Breast epithelium (tissue), 4 donors: ENCODE data around the gene CLASP1. TPM values are rescaled to one million over a fixed set of nuclear protein-coding genes. Genes with fewer than 3 reads are reported as not detected.

Experiments used
- DNase-seq, 2 donors: peaks; one replicate each; pipeline ENCODE4 v3.0.0-alpha.2; 2019; ENCODE audit warnings: low spot score in 2 of 2
- H3K27ac ChIP-seq, 2 donors: fragments of 200-600 bp; sonication (generic) in 1 of 2; one replicate each; pipeline ENCODE4 v1.5.1; 2016 to 2019; ENCODE audit warnings: mild to moderate bottlenecking in 1 of 2
- H3K27me3 ChIP-seq, 2 donors: fragments of 200-600 bp; sonication (generic) in 1 of 2; one replicate each; pipeline versions ENCODE4 v1.5.1 to v1.6.0; 2017 to 2019; ENCODE audit warnings: control low read depth in 1 of 2, mild to moderate bottlenecking in 1 of 2
- H3K36me3 ChIP-seq: fragments of 200-600 bp; one replicate; pipeline ENCODE4 v1.5.1; 2019
- H3K4me1 ChIP-seq, 2 donors: fragments of 200-600 bp; sonication (generic); one replicate each; pipeline ENCODE4 v1.5.1; 2016 to 2019; ENCODE audit warnings: control low read depth in 1 of 2
- H3K4me3 ChIP-seq, 3 donors: fragments of 200-600 bp; sonication (generic); 1 replicate in 2 of 3; 2 replicates in 1 of 3; pipeline ENCODE4 v1.5.1; 2016 to 2019; ENCODE audit warnings: mild to moderate bottlenecking in 3 of 3, moderate library complexity in 2 of 3
- H3K9me3 ChIP-seq, 2 donors: fragments of 200-600 bp; sonication (generic) in 1 of 2; one replicate each; pipeline ENCODE4 v1.5.1; 2016 to 2019; ENCODE audit warnings: control low read depth in 1 of 2
- POLR2A ChIP-seq: fragments of 450-650 bp; IDR thresholded peaks from one replicate; pipeline ENCODE4 v1.6.1; 2016; ENCODE audit warnings: antibody characterized with exemption, mild to moderate bottlenecking, moderate library complexity
- POLR2AphosphoS5 ChIP-seq, 3 donors: sonication (generic); formaldehyde crosslinking; IDR thresholded peaks; one replicate each; pipeline ENCODE4 v1.6.1; 2017; ENCODE audit warnings: antibody characterized with exemption in 3 of 3
- intact Hi-C: fragments of 100-400 bp; cut with DNase I; formaldehyde crosslinking; loops from one replicate; pipeline ENCODE4 v1.15.1; 2023; ENCODE audit warnings: low total_unique reads
- total RNA-seq, 3 donors: library from RNA; depleted of rRNA; stranded (reverse); fragments of >200 nt; gene quantifications; one replicate each; pipeline ENCODE4 v1.1.0, GENCODE V29; 2016
- TF ChIP-seq, protein P1 (sequence below), 3 donors: fragments of 450-650 bp; IDR thresholded peaks; one replicate each; pipeline ENCODE4 v1.5.1; 2016 to 2017; ENCODE audit warnings: antibody characterized with exemption in 3 of 3, mild to moderate bottlenecking in 3 of 3, moderate library complexity in 3 of 3

The CLASP1 gene
- total RNA-seq, 3 donors from 2014 or later: 80.3 to 106 (median 98.7) TPM

GRCh38 chr2:121360566-121361300, 288.5 kb downstream of the CLASP1 start:
- H3K36me3 ChIP-seq: no peaks in the 10 kb centered on the region
- no peaks in the 10 kb centered on the region for H3K9me3 ChIP-seq
- no peak overlapping the region for H3K4me3 ChIP-seq
- H3K27me3 ChIP-seq: no peaks in the 10 kb centered on the region
- H3K27ac ChIP-seq: peak overlapping the region; percentile 44 to 59
- TF ChIP-seq, protein P1, sequence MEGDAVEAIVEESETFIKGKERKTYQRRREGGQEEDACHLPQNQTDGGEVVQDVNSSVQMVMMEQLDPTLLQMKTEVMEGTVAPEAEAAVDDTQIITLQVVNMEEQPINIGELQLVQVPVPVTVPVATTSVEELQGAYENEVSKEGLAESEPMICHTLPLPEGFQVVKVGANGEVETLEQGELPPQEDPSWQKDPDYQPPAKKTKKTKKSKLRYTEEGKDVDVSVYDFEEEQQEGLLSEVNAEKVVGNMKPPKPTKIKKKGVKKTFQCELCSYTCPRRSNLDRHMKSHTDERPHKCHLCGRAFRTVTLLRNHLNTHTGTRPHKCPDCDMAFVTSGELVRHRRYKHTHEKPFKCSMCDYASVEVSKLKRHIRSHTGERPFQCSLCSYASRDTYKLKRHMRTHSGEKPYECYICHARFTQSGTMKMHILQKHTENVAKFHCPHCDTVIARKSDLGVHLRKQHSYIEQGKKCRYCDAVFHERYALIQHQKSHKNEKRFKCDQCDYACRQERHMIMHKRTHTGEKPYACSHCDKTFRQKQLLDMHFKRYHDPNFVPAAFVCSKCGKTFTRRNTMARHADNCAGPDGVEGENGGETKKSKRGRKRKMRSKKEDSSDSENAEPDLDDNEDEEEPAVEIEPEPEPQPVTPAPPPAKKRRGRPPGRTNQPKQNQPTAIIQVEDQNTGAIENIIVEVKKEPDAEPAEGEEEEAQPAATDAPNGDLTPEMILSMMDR (IDR thresholded peaks at IDR 0.05): no peak
- TF ChIP-seq POLR2AphosphoS5 (IDR thresholded peaks at IDR 0.05): no peak
- TF ChIP-seq POLR2A: no peak
- peak; percentile 63 to 73 for DNase-seq
- no peaks in the 10 kb centered on the region for H3K4me1 ChIP-seq
- intact Hi-C loops: no loop called here

GRCh38 chr2:121359716-121360565, 289.3 kb downstream of the CLASP1 start:
- Histone ChIP-seq H3K4me3 (no peak overlapping the region), H3K4me1 (no peaks in the 10 kb centered on the region), H3K27me3 (no peaks in the 10 kb centered on the region), H3K9me3 (no peaks in the 10 kb centered on the region), H3K27ac (peak overlapping the region in 1 of 2 donors; percentile 43), H3K36me3 (no peaks in the 10 kb centered on the region)
- DNase-seq: no peak
- TF ChIP-seq, protein P1 (IDR thresholded peaks at IDR 0.05): no peak
- no peak for TF ChIP-seq POLR2AphosphoS5 (IDR thresholded peaks at IDR 0.05)
- TF ChIP-seq POLR2A: no peak
- intact Hi-C loops: no loop called here

GRCh38 chr2:121359170-121359569, 290.1 kb downstream of the CLASP1 start:
- H3K27ac ChIP-seq: no peak overlapping the region
- DNase-seq: no peak
- intact Hi-C loops: no loop called here
- no peak overlapping the region for H3K4me3 ChIP-seq
- H3K4me1 ChIP-seq: no peaks in the 10 kb centered on the region
- no peaks in the 10 kb centered on the region for H3K9me3 ChIP-seq
- no peaks in the 10 kb centered on the region for H3K27me3 ChIP-seq
- TF ChIP-seq POLR2AphosphoS5 (IDR thresholded peaks at IDR 0.05): no peak
- TF ChIP-seq, protein P1 (IDR thresholded peaks at IDR 0.05): no peak
- no peak for TF ChIP-seq POLR2A
- H3K36me3 ChIP-seq: no peaks in the 10 kb centered on the region

DNA sequence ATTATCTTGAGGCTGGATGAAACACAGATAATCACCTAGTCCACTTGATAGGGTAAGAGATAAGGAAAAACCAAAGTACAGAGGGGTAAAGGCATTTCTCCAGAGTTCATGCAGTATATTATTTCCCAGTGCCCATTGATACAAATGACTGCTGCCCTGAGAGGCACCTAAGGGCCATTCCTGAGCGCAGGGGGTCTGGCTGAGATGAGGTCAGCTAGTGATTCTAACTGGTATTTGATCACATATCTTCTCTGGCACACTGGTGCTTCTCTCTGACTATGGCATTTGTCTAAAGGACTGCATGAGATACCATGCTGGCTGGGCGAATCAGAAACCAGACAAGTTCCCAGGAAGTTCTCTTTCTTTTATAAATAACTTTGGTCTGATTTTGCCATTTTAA, 291.0 kb downstream of the CLASP1 start:
- Histone ChIP-seq H3K9me3 (no peaks in the 10 kb centered on the region), H3K27me3 (no peaks in the 10 kb centered on the region), H3K27ac (no peak overlapping the region), H3K4me1 (no peaks in the 10 kb centered on the region), H3K4me3 (no peak overlapping the region), H3K36me3 (no peaks in the 10 kb centered on the region)
- intact Hi-C loops: no loop called here
- no peak for DNase-seq
- TF ChIP-seq POLR2AphosphoS5 (IDR thresholded peaks at IDR 0.05) (no peak), POLR2A (no peak)
- TF ChIP-seq, protein P1 (IDR thresholded peaks at IDR 0.05): no peak
